Activated naive CD8-positive, alpha-beta T cell treated with anti-CD3 and anti-CD28 coated beads for 36 hours (primary cell): ENCODE measurements around the gene HSDL2. TPM values are rescaled to one million over a fixed set of nuclear protein-coding genes. Genes with fewer than 3 reads are reported as not detected.
"Not testable (repeated sequence)": the region's sequence is repeated elsewhere in the genome, so short reads cannot be mapped to it uniquely, and the experiment has no call there.

Experiments used
- DNase-seq: peaks from one replicate; pipeline ENCODE4 v3.0.0; 2021
- H3K27ac Mint-ChIP-seq: one replicate; pipeline ENCODE4 v1.8.0; 2022; ENCODE audit warnings: mild to moderate bottlenecking, moderate library complexity, mixed read lengths
- H3K27me3 Mint-ChIP-seq: one replicate; pipeline ENCODE4 v1.8.0; 2022; ENCODE audit warnings: mild to moderate bottlenecking, mixed read lengths
- H3K36me3 Mint-ChIP-seq: one replicate; pipeline ENCODE4 v1.8.0; 2021; ENCODE audit warnings: mild to moderate bottlenecking, mixed read lengths
- H3K4me1 Mint-ChIP-seq: one replicate; pipeline ENCODE4 v1.8.0; 2021; ENCODE audit warnings: mixed read lengths
- H3K4me3 Mint-ChIP-seq: one replicate; pipeline ENCODE4 v1.8.0; 2022; ENCODE audit warnings: mild to moderate bottlenecking, moderate library complexity, mixed read lengths
- H3K9me3 Mint-ChIP-seq: one replicate; pipeline ENCODE4 v1.8.0; 2022; ENCODE audit warnings: mixed read lengths
- total RNA-seq, 2 experiments: library from RNA; stranded (reverse); gene quantifications; one replicate each; pipeline ENCODE4 v1.2.3, GENCODE V29; 2021

HSDL2 gene
- total RNA-seq, 2 experiments from 2014 or later: 21.4 to 22.3 TPM

DNA sequence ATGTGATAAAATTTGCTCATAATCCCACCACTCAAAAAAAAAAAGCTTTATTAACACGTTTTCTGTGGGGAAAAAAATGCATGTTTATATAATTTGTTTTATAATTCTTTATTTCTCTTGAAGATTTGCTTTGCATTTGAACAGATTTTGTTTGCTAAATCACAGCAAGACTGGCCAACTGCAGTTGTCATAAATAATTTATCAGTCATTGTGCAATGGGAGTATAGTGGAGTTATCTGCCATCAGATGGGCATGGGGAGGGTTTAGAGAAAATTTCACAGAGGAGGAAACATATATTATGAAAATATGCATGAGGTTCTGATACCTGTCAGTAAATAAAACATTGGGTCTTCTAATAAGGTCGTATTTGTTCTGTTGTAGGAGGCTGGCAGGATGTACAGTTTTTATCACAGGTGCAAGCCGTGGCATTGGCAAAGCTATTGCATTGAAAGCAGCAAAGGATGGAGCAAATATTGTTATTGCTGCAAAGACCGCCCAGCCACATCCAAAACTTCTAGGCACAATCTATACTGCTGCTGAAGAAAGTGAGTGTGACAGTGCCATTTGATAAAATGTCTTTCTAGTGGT, 23.8 kb downstream of the HSDL2 start:
- Mint-ChIP-seq H3K9me3 (peaks cover 6% of the 10 kb centered on the region), H3K4me1 (no peaks in the 10 kb centered on the region), H3K27me3 (no peaks in the 10 kb centered on the region), H3K36me3 (peaks cover 13% of the 10 kb centered on the region), H3K27ac (no peak overlapping the region), H3K4me3 (no peak overlapping the region)
- no peak for DNase-seq

DNA sequence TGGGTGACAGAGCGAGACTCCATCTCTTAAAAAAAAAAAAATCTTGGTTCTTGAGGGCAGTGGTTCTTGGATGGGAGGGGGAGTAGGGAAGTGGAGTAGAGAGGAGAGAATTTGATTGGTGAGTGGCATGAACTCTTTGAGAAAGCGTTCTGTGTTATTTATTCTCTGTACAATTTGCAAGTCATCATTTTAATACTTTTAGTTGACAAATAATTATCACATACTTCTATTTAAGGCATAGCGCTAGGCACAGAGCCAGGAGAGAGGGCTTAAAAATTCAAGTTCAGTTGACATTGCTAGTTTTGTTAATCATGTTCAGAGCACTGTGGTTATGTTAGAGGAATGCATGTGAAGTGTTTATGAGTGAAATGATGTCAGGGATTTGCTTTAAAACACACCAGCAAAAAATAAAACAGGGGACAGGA, 24.6 kb downstream of the HSDL2 start:
- H3K27me3 Mint-ChIP-seq: no peaks in the 10 kb centered on the region
- H3K4me1 Mint-ChIP-seq: no peaks in the 10 kb centered on the region
- peaks cover 6% of the 10 kb centered on the region for H3K36me3 Mint-ChIP-seq
- no peak for DNase-seq
- H3K9me3 Mint-ChIP-seq: no peaks in the 10 kb centered on the region
- no peak overlapping the region for H3K27ac Mint-ChIP-seq
- H3K4me3 Mint-ChIP-seq: no peak overlapping the region

DNA sequence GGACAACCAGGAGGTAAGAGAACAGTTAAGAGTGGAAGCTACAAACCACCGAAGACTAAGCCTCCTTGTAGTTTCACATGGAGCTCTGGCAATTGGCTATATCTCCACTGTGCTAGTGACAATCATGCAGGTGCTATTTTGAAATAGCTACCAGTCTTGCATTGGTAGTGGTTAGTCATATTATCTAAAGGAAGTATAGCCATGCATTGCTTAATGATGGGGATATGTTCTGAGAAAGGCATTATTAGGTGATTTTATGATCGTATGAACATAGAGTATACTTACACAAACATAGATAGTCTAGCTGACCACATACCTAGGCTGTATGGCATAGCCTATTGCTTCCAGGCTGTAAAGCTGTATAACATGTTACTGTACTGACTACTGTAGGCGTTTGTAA, 28.4 kb downstream of the HSDL2 start:
- no peaks in the 10 kb centered on the region for H3K4me1 Mint-ChIP-seq
- H3K4me3 Mint-ChIP-seq: no peak overlapping the region
- H3K36me3 Mint-ChIP-seq: peaks cover 7% of the 10 kb centered on the region
- no peaks in the 10 kb centered on the region for H3K9me3 Mint-ChIP-seq
- H3K27me3 Mint-ChIP-seq: no peaks in the 10 kb centered on the region
- no peak overlapping the region for H3K27ac Mint-ChIP-seq
- no peak for DNase-seq

DNA sequence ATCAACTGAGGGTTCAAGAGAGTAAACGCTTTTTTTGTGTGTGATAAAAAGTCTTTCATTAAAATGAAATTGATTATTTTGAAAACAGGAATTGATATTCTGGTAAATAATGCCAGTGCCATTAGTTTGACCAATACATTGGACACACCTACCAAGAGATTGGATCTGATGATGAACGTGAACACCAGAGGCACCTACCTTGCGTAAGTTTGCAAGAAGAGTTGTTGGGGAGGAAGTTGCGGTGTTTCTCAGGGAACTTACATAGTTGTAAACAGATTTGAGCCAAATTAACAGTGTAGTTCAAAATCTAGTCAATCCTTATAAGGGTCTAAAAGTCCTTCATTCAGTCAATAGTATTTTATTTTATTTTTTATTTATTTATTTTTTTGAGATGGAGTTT, 28.9 kb downstream of the HSDL2 start:
- Mint-ChIP-seq H3K27ac (no peak overlapping the region), H3K9me3 (no peaks in the 10 kb centered on the region), H3K27me3 (no peaks in the 10 kb centered on the region), H3K4me1 (no peaks in the 10 kb centered on the region), H3K4me3 (no peak overlapping the region), H3K36me3 (peaks cover 7% of the 10 kb centered on the region)
- DNase-seq: no peak

DNA sequence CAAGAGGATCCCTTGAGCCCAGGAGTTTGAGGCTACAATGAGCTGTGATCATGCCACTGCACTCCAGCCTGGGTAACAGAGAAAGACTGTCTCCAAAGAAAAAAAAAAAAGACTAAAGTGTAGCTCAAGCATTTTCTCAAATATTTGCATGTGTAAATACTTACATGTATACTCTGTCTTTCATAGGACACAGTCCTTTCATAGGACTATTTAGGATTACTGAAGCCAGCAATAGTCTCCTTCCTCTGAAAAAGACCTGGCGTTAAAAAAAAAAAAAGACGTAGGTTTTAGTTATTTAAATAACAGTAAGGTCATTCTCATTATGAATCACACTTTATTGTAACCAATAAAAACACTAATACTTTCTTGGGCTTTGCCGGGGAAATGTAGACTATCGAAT, 29.9 kb downstream of the HSDL2 start:
- Mint-ChIP-seq H3K9me3 (no peaks in the 10 kb centered on the region), H3K27ac (no peak overlapping the region), H3K36me3 (peaks cover 2% of the 10 kb centered on the region), H3K4me1 (no peaks in the 10 kb centered on the region), H3K27me3 (no peaks in the 10 kb centered on the region), H3K4me3 (no peak overlapping the region)
- DNase-seq: no peak

DNA sequence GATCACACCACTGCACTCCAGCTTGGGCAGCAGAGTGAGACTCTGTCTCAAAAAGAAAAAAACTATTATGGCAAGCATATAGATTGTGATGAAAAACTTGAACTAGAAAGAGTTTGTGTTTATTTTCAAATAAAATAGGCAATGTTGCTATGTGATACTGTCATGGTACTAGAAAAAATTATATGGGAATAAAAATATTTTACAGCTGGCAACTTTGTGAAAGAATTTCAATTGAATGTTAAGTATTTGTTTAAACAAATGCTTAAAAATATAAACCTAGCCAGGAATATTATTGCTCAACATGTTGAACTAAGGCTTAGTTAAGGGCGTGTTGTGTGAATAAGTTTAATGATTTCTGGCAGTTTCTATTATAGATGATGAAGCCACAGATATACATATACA, 31.7 kb downstream of the HSDL2 start:
- Mint-ChIP-seq H3K27me3 (no peaks in the 10 kb centered on the region), H3K4me1 (no peaks in the 10 kb centered on the region)

DNA sequence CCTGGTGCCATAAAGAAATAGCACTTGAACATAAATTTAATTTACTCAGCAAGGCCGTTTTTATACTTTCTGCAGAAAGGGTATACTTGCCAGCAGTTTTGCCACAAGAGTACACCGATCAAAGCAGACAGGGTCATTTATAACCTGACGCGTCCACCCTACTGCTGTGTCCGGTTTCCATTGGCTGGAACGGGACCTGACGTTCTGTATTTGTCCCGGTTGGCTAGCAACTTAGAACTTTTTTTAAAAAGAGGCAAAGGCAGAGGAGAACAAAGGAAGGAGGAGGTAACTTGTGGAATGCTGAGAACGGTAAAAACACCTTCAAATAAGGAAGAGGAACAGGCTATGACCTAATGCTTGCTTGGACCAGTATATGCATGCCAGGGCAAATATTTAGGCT, 33.8 kb downstream of the HSDL2 start:
- H3K27me3 Mint-ChIP-seq, H3K4me1 Mint-ChIP-seq, H3K4me3 Mint-ChIP-seq, DNase-seq, H3K27ac Mint-ChIP-seq, H3K36me3 Mint-ChIP-seq, H3K9me3 Mint-ChIP-seq: not testable (repeated sequence)

More for the DNA sequence above, 31.7 kb downstream of the HSDL2 start:
- H3K4me3 Mint-ChIP-seq: no peak overlapping the region
- H3K27ac Mint-ChIP-seq: no peak overlapping the region
- H3K9me3 Mint-ChIP-seq: no peaks in the 10 kb centered on the region
- peaks cover 2% of the 10 kb centered on the region for H3K36me3 Mint-ChIP-seq
- DNase-seq: no peak

DNA sequence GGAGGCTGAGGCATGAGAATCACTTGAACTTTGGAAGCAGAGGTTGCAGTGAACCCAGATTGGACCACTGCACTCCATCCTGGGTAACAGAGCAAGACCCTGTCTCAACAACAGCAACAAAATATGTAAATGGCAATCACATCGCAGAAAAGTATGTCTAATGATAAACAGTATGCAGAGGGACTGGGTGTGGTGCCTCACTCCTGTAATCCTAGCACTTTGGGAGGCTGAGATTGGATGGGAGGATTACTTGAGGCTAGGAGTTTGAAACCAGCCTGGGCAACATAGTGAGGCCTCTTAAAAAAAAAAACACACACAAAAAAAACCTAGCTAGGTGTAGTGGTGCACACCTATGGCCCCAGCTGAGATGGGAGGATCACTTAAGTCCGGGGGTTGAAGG, 40.3 kb downstream of the HSDL2 start:
- Mint-ChIP-seq H3K36me3 (peaks cover 5% of the 10 kb centered on the region), H3K4me3 (no peak overlapping the region), H3K27me3 (no peaks in the 10 kb centered on the region), H3K27ac (no peak overlapping the region), H3K4me1 (peaks cover 3% of the 10 kb centered on the region), H3K9me3 (no peaks in the 10 kb centered on the region)
- DNase-seq: no peak

DNA sequence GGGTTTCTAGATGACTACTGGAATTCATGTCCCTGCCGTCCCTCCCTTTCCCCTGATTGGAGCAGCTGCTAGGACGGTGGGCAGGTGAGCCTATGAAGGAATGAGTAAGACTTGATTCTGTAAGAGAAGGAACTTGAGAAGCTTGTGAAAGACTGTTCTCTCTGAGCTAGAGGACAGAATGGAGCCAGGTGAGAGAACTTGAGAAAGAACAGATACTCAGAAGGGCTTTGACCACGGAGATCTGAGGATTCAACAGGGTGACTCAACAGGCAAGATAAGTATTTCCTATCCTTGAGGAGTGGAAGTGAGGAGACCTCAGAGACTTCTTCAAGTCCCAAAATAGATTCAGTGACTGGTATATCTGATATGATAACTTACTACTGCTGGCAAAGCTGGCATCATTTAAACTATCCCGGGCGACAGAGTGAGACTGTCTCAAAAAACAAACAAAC, 41.9 kb downstream of the HSDL2 start:
- Mint-ChIP-seq H3K36me3 (peaks cover 5% of the 10 kb centered on the region), H3K9me3 (no peaks in the 10 kb centered on the region), H3K4me3 (no peak overlapping the region), H3K27ac (no peak overlapping the region), H3K27me3 (no peaks in the 10 kb centered on the region), H3K4me1 (peaks cover 3% of the 10 kb centered on the region)
- no peak for DNase-seq

DNA sequence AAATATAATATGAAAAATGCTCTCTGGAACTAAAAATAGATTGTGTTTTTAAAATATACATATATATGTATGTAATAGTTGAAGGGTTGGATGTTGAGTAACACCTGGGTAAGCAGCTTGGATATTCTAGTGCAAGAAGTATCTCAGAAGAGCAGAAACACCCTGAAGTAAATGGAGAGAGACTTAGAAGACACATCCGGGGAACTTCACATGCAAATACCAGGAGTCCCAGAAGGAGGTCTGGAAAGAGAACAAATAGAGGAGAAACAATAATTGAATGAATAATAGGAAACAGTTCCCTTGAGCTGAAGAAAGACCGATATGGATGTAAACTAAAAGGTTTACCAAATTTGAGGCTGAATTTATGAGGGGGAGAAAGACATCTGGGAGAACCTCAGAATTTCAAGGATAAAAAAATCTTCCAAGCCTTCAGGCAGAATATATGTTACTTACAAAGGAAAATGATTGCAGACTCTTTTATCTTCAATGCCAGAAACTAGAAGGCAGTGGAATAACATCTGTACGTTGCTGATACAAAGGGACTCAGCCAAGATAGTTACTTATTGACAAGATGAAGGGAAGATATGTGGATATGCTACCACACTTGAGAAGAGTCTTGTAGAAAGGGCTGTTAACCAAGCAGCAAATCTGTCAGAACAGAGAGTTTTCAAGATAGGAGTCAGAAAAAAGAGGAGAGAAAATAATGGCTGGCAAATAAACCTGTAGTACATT, 42.7 kb downstream of the HSDL2 start:
- Mint-ChIP-seq H3K27me3 (no peaks in the 10 kb centered on the region), H3K27ac (no peak overlapping the region), H3K4me3 (no peak overlapping the region), H3K4me1 (peaks cover 3% of the 10 kb centered on the region), H3K9me3 (no peaks in the 10 kb centered on the region), H3K36me3 (peaks cover 5% of the 10 kb centered on the region)
- DNase-seq: no peak

DNA sequence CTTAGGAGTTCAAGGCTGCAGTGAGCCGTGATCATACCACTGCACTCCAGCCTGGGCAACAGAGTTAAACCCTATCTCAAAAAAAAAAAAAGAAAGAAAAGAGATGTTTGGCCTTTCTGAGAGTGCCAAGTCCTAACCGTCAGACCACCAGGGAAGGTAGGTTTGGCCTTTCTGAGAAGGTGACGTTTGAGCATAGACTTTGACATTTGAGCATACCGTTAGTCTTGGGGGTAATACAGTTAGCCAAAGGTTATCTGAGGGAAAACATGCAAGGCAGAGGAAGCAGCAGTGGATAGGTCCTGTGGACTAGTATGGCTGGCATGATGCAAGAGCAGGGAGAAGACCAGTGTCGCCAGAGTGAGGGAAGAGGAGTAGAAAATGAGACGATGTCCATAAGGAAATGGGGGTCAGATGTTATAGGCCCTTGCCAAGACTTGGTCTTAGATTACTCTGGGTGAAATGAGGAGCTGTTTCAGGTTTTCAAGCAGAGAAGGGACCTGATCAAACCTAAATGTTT, 50.2 kb downstream of the HSDL2 start:
- Mint-ChIP-seq H3K4me1 (no peaks in the 10 kb centered on the region), H3K27ac (no peak overlapping the region), H3K9me3 (no peaks in the 10 kb centered on the region), H3K27me3 (no peaks in the 10 kb centered on the region), H3K36me3 (peaks cover 2% of the 10 kb centered on the region), H3K4me3 (no peak overlapping the region)
- DNase-seq: no peak

DNA sequence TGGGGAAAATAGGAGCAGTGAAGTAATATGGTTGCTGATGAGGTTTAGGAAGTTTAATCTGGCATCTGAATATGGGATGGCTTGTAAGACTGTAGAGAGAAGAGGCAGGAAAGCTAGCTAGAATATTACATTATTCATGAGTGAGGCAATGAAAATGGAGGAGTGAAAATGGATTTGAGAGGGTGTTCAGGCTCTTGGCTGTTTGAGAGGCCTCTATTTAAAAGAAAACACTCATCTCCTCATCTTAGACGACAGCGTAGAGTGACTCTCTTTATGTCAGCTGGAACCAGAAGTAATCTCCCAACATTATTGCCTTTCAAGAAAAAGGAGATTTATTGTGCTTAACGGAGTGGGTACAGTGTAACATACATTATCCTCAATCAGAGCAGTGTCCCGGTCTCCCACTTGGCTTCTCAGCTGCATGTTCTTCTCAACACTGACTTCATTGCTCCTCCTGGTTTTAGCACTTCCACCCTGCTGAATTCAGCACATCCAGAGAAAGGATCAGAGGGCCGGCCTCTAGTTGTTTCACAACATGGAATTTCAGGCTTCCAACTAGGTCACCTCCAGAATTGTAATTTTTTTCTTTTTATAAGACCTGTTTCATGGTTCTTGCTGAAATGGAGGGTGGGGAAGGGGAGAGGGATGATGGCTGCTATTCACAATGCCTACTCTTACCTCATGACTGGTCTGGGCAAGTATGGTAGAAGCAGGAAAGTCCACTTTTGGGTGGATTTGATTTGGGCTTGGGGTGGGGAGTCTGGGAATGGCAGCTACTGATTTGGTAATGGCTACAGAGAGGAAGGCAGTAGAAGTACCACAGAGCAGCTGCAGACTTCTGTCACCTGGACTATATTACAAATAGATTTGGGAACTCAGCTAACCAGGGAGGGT, 53.8 kb downstream of the HSDL2 start:
- H3K27ac Mint-ChIP-seq: no peak overlapping the region
- H3K36me3 Mint-ChIP-seq: peaks cover 2% of the 10 kb centered on the region
- H3K4me1 Mint-ChIP-seq: no peaks in the 10 kb centered on the region
- no peaks in the 10 kb centered on the region for H3K9me3 Mint-ChIP-seq
- H3K4me3 Mint-ChIP-seq: no peak overlapping the region
- H3K27me3 Mint-ChIP-seq: no peaks in the 10 kb centered on the region
- DNase-seq: no peak

DNA sequence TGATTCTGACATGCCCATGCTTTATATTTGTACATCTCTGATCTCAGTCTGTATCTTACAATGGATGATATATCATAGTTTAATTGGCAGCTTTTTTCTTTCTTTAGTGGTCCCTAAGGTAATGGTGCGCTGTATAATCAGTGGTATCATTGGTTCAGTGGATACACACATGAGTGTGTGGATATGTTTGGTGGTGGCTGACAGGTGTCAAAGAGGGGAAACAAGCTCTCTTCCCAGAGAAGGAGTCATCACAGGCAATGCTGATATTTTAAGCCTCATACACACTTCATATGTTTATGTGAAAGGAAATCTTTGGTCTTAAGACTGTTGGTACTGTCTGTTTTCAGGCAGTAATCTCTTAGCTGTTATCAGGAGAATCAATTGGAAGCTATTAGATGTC, 54.6 kb downstream of the HSDL2 start:
- H3K9me3 Mint-ChIP-seq: no peaks in the 10 kb centered on the region
- H3K36me3 Mint-ChIP-seq: peaks cover 2% of the 10 kb centered on the region
- no peaks in the 10 kb centered on the region for H3K27me3 Mint-ChIP-seq
- DNase-seq: no peak
- H3K27ac Mint-ChIP-seq: no peak overlapping the region
- H3K4me3 Mint-ChIP-seq: no peak overlapping the region
- H3K4me1 Mint-ChIP-seq: no peaks in the 10 kb centered on the region

DNA sequence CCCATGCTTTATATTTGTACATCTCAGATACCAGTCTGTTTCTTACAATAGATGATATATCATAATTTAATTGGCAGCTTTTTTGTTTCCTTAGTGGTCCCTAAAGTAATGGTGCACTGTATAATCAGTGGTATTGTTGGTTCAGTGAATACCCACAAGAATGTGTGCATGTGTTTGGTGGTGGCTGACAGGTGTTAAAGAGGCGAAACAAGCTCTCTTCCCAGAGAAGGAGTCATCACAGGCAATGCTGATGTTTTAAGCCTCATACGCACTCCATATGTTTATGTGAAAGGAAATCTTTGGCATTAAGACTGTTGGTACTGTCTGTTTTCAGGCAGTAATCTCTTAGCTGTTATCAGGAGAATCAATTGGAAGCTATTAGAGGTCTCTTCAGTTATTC, 57.5 kb downstream of the HSDL2 start:
- no peaks in the 10 kb centered on the region for H3K27me3 Mint-ChIP-seq
- H3K36me3 Mint-ChIP-seq: no peaks in the 10 kb centered on the region
- no peak overlapping the region for H3K4me3 Mint-ChIP-seq
- DNase-seq: no peak
- no peak overlapping the region for H3K27ac Mint-ChIP-seq
- H3K4me1 Mint-ChIP-seq: no peaks in the 10 kb centered on the region
- H3K9me3 Mint-ChIP-seq: no peaks in the 10 kb centered on the region

DNA sequence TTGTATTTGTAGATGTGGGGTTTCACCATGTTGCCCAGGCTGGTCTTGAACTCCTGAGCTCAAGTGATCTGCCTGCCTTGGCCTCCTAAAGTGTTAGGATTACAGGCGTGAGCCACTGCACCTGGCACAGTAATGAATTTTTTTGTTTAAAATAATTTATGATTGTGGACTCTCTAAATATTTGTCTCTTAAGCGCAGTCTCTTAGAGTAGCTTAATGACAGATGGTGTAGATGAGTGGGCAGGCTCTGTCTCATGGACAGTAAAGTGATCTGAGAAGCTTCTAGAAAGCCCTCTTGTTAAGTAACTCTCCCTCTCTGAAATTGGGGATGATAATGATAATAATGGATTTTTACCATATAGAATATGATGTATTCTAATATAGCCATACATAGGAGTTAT, 59.3 kb downstream of the HSDL2 start:
- Mint-ChIP-seq H3K27me3 (no peaks in the 10 kb centered on the region), H3K9me3 (no peaks in the 10 kb centered on the region), H3K4me1 (no peaks in the 10 kb centered on the region), H3K27ac (no peak overlapping the region), H3K36me3 (no peaks in the 10 kb centered on the region), H3K4me3 (no peak overlapping the region)
- DNase-seq: no peak
